ENCODE measurements around the gene SPIN1. TPM values are rescaled to one million over a fixed set of nuclear protein-coding genes. Genes with fewer than 3 reads are reported as not detected.

Gene SPIN1
- polyA plus RNA-seq, 10 donors = 53.3 to 80.0 (median 65.6) TPM

DNA sequence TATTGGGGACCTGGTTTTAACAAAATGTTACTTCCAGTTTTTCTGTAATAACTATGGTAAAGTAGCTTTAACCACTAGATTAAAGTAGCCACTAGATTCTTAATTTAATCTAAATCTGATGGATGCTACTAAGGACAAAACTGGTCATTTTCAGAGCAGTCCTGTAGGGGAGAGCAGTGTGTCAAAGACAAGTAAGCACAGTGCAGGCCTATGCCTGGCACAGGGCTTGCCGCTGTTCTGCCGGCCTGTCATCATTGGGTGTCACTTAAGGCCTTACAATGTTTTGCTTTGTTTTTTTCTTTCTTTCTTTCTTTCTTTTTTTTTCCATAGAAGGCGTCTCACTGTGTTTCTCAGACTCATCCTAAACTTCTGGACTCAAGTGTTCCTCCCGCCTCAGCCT lies 93.7 kb downstream of the SPIN1 start:
- no peak for DNase-seq

DNA sequence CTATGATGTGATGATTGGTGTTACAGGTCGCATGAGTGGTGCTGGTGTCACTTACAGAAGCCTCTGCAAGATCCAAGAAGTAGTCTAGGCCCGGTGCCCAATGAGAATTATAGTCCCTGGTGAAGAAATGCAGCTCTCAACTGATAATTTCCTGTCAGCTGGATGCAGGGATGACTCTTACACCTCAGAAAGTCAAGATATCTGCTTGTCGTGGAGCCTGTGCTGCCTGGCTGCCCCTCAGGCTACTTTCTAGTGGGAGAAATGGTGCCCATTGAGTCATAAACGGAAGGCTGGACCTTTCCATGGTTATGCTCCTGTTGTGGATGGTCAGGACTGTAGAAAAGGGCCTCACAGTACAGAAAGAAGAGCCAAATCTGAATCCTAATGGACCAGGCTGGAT lies 99.9 kb downstream of the SPIN1 start:
- DNase-seq = no peak

DNA sequence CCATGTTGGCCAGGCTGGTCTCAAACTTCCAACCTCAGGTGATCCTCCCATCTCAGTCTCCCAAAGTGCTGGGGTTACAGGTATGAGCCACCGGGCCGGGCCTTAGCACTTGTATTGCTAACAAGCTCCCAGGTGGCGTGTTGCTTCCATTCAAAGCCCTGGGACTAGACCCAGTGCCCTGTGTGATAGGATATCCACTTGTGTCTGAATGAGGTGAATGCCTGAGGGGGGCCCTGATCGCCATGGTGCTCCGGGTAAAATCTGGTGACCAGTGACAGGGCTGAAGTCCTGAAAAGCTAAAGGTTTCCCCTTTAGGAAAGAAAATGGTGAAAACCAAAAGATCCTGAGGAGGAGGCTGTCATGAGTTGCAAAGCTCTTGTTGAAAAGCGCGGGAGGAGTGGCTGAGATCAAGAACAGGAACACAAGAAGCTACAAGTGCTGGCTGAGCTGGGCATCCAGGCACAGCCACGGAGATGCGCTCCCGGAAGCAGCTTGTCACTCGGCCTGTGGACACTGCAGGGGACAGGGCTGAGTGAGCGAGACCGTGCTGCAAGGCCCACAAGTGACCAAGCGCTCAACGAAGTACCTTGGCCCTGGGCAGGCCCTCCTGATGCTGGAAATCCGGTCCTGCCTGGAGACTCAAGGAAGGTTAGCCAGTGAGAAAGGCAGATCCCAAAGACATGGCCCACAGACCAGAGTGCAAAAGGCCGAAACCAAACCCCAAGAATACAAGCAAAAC lies 106.9 kb downstream of the SPIN1 start:
- no peak for DNase-seq

DNA sequence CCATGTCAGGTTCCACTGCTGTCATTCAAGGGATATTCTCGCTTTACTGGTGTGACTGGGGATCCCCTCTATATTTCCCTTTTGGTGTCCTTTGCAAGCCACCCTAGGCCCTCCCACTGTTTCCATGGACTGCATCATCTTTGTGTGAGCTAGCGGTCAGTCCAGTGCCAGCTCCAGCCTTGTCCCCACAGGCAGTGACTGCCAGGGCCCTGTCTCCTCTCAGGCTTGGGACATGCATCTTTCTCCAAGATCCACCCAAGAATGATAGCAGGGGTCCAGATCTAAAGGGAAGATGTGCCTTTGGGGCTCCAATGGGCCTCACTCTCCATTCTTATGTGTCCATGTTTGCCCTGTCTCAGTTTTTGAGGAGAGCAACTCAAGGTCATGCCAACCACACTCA lies 109.0 kb downstream of the SPIN1 start:
- DNase-seq = no peak

DNA sequence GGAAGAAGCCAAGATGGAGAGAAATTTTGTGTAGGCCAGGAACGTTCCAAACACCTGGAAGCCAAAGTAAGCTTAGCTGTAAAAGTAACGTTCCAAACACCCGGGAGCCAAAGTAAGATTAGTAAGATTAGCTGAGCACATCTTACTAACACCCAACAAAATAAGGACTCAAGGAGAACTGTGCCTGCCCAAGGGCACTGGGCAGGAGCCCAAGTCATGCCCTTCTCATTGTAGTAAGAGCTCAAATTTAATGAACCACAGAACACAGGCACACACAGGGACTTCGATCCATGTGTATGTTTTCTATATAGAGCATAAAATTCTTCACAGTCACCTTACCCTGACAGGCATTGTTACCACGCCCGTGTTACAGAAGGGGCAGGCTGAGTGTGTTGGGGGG lies 110.6 kb downstream of the SPIN1 start:
- no peak for DNase-seq

DNA sequence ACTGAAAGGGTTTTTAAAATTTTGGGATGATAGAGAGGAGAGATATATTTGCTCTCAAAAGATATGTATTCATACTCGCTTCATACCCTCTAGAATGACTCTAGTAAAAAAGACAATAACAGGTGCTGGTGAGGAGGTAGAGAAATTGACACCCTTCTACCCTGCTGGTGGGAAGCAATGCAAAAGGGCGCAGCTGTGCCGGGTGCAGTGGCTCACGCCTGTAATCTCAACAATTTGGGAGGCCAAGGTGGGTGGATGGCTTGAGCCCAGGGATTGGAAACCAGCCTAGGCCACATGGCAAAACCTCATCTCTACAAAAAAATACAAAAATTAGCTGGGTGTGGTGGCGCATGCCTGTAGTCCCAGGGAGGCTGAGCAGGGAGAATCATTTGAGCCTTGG lies 112.8 kb downstream of the SPIN1 start:
- DNase-seq = no peak

DNA sequence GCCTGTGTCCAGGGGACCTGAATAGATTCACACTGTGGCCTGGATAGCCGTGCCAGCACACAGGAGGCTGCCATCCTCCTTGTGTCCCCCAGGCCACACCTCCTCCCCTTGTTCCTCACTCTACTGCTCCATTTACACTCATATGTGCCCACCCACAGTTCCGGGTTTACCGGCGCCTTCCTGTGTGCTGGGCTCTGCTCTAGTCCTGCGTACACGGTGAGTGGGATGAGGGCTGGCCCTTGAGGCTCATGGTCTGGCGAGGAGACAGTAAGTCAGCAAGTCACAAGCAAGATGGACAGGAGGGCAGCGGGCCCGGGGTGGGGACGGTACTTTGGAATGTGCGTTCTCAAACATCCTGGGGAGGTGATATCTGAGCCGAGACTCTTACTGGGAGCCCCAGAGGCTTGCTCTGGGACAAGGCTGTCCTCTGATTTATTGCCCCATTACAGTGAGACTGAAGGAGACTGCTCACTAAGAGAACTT lies 114.3 kb downstream of the SPIN1 start:
- peak in 1 of 3 donors; percentile 17 for DNase-seq

DNA sequence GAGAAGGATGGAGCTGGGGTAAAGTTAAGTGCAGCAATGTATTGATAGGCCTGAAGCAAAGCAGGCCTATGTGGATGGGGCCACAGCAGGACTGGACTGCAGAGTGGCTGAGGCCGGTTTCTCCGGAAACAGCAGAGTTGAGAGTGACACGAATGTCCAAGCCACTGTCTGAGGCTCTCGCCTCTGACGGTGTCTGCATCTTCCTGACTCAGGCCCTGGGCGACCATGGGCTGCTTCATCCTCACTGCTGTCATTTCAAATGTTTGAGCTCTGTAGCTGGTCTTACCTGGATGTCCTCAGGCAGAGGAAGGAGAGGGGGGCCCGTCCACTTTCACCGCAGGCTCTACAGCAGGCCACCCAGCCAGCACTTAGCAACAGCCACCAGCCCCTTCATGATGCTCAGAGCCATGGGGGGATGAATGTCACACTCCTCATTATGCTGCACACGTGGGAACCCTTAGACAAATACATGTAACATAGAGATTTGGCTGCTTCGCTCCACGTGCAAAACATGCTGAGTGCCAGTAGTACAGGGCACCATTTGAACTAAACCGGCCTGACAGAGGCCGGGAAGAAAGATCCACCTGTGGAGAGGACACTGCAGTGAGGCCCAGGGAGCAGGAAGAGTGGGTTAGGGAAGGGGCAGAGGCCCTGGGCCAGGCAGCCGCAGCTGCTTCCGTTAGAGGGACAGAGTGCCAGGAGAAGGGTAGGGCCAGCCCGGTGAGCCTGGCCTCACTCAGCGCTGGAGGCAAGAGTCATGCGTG lies 115.0 kb downstream of the SPIN1 start:
- DNase-seq = no peak

DNA sequence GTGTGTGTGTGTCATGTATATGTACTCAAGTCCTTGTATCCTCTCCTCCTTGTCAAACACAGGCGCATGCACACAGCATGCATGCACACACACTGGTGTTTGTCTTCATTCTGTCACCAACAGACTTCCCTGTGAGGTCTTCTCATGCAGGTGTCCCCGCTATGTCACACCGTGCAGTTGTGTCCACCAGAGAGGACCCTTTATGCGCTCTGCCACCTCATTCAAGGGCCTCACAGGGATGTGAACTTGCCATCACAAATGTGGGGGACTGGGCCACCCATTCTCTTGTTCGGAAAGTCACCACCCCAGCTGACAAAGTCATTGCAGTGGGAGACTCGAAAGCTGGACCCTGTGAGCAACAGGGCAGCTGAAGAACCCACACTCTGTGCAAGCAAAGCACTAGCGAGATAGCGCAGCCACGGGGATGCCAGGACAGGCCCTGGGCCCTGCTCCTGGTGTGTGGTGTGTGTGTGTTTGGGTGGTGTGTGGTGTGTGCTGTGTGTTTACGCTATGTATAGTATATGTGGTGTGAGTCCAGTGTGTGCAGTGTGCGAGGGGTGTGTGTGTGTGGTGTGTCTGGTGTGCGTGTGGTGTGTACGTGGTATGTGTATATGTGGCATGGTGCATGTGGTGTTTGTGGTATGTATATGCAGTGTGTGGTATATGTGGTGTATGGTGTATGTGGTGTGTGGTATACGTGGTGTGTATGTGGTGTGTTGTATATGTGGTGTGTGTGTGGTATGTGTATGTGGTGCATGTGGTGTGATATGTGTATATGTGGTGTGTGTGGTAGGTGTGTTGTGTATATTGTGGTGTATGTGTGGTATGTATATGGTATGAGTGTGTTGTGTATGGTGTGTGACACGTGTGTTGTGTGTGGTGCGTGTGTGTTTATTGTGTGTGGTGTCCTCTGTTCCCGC lies 115.9 kb downstream of the SPIN1 start:
- no peak for DNase-seq

DNA sequence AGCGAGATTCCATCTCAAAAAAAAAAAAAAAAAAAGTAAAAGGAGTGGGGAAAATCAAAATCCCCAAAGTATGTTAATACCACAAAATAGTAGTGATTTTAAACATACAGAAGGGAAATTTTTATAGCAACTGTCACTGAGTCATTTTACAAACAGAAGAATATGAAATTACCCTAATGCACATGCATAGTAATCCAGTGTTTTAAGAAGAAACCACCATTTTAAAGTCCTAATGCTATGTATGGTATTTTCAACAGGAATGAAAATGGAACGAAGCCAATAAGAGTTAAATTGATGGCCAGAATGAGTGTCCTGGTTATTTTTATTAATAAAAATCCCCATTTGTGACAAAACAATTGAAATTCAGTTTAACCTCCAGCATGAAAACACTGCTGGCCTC lies 120.1 kb downstream of the SPIN1 start:
- DNase-seq = no peak

DNA sequence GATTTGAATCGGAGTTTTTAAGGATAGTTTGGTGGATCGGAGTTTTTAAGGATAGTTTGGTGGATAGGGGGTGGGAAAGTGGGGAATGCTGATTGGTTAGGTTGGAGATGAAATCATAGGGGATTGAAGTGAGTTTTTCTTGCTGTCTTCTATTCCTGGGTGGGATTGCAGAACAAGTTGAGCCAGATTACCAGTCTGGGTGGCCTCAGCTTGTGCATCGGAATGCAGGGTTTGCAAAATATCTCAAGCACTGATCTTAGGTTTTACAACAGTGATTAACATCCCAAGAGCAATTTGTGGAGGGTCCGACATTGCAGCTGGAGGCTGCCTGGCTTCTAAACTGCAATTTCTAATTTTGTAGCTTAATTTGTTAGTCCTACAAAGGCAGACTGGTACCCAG lies 123.7 kb downstream of the SPIN1 start:
- no peak for DNase-seq

DNA sequence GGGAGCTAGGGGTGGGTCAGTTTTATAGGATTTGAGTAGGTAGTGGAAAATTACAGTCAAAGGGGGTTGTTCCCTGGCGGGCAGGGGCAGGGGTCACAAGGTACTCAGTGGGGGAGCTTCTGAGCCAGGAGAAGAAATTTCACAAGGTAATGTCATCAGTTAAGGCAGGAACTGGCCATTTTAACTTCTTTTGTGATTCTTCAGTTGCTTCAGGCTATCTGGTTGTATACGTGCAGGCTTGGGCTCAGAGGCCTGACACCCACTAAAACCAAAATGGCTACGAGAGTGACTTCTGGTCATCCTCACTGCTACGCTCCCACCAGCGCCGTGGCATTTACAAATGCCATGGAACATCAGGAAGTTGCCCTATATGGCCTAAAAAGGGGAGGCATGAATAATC lies 126.0 kb downstream of the SPIN1 start:
- no peak for DNase-seq

DNA sequence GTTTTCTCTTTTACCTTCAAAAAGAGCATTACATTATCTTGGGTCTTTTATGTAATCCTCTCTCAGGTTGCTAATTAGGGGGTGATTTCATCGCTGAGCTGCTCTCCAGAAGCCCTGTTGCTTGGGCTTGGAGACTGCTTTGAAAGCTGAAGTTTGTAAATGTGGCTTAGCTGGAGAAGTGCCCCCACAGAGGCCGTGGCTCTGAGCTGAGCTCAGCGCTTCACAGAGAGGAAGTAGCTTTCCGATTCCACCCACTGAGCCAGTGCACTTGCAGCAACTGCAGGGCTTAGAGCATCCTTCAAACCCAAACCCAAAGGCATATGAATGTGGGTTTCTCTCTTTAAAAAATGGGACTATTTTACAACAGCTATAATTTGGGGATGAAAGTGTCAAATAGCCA lies 133.1 kb downstream of the SPIN1 start:
- DNase-seq = no peak

DNA sequence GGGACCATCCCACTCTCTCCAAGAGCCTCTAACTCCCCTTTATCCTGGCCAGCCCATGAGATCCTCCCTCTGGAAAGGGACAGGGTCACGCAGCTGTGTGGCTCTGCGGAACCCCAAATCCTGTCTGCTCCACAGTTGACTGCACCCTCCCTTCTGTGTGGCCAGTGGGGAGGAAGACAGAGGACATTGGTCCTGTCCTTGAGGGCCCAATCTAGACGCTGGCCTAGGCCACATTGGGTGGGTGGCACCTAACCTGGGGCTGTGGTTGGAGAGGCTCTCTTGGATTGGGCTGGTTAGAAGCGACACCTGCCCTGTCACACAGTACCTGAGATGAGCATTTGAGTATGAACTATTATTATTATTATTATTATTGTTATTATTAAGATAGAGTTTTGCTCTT lies 134.1 kb downstream of the SPIN1 start:
- no peak for DNase-seq

DNA sequence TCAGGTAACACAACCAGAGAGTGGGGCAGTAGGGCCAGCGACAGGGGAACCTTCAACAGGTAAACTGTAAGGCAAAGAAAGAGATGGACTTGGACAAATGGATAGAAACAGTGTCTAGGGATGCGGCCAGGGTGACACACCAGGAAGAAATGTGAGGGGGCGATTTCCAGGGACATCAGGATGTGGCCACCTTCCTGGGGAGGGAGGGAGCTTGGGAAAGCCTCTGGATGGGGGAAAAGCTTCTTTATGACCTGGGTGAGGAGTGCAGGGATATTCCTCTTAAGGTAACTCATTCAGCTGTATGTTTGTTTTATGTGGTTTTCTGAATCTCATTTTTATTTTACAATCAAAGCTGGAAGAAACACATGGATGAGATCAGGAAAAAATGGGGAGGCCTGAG lies 134.8 kb downstream of the SPIN1 start:
- no peak for DNase-seq

DNA sequence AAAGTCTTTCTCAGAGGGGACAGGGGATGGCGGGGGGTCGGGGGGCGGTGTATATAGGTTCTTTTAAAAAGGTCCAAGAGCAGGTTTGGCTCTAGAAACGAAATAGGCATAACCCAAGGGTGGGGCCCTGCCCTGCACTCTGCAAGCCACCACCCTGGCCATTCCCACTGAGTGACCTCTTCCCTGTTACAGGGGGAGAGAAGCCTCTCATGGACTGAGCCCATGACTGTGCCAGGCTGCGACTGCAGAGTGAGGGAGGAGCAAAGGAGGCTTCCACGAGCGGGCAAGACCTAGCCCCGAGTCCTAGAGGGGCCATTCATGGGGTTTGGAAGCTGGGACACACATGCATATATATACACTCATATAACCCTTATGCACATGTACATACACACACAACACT lies 136.7 kb downstream of the SPIN1 start:
- no peak for DNase-seq

DNA sequence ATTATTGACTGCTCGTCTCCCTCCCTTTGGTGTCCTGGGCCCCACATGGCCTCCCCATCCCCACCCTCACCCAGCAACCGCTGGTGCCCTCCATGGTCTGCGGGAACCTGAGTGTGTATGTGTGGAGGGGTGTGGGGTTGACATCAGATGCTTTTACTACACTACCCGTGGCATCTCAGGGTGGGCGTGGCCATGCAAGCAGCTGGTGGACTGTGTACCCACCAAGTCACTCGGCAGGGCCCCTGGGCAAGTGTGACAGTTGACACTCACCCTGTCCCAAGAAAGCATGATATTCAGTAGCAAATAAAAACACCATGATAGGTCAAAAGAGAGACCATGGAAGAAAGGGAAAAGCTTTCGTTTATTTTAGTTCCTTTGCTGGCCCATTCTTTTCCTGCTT lies 139.4 kb downstream of the SPIN1 start:
- no peak for DNase-seq

Other genes with a start within 250 kb of the SPIN1 start
- gene SPATA31C2, start 250.0 kb upstream of the SPIN1 start, polyA plus RNA-seq (ENCODE audit: insufficient read length in 10 of 10) = under 1 TPM in 6 of 10 donors, not detected in 4; 0.05 to 0.27 (median 0.12) TPM
- gene NXNL2, start 146.7 kb downstream of the SPIN1 start, polyA plus RNA-seq (ENCODE audit: insufficient read length in 10 of 10) = under 1 TPM; 0.11 to 0.46 (median 0.30) TPM

Measured in muscle of back (tissue), 11 donors.